PC-9 (cell line): ENCODE data around the gene CEP70. TPM values are rescaled to one million over a fixed set of nuclear protein-coding genes. Genes with fewer than 3 reads are reported as not detected.

Experiments
- BruUV-seq: library from RNA; stranded (reverse); fragments of 400-500 nt; replicated peaks from 2 replicates; lab custom pipeline; 2021; lab: Mats Ljungman, UMichigan
- CTCF ChIA-PET: fragments of 300-600 bp; sonication (Branson Sonifier 250); formaldehyde crosslinking; loops from one replicate; lab custom pipeline; 2022; ENCODE audit warnings: antibody characterized with exemption; lab: Charles Lee
- POLR2A ChIA-PET: fragments of 300-600 bp; sonication (Branson Sonifier 250); formaldehyde crosslinking; loops from one replicate; lab custom pipeline; 2022; ENCODE audit warnings: antibody characterized with exemption; ENCODE audit not compliant: unreplicated experiment; lab: Charles Lee
- DNase-seq, 2 experiments: peaks; one replicate each; pipeline versions ENCODE4 v3.0.0 to v3.0.0-alpha.2; 2015 to 2022; ENCODE audit warnings: mixed read lengths in 1 of 2
- H2AFZ ChIP-seq: fragments of 200-600 bp; sonication (generic); 2 replicates; pipeline ENCODE4 v1.8.1; 2017; ENCODE audit warnings: antibody characterized with exemption
- H3F3A ChIP-seq: fragments of 200-600 bp; sonication (generic); 2 replicates; pipeline ENCODE4 v1.8.1; 2017; ENCODE audit warnings: antibody characterized with exemption, mild to moderate bottlenecking, low read depth; ENCODE audit not compliant: insufficient read depth
- H3K27ac ChIP-seq: fragments of 200-600 bp; sonication (generic); 2 replicates; pipeline ENCODE4 v1.6.1; 2016; ENCODE audit warnings: mixed run types
- H3K27me3 ChIP-seq: fragments of 200-600 bp; sonication (generic); 2 replicates; pipeline ENCODE4 v1.6.1; 2016; ENCODE audit warnings: low read depth, mixed run types; ENCODE audit not compliant: insufficient read depth
- H3K36me3 ChIP-seq: fragments of 200-600 bp; sonication (generic); 2 replicates; pipeline ENCODE4 v1.6.1; 2016; ENCODE audit warnings: low read depth, mixed run types
- H3K4me1 ChIP-seq: fragments of 200-600 bp; sonication (generic); replicated peaks from 2 replicates; pipeline ENCODE4 v1.6.1; 2016; ENCODE audit warnings: mixed run types; ENCODE audit not compliant: insufficient read depth
- H3K4me2 ChIP-seq: fragments of 200-600 bp; sonication (generic); 2 replicates; pipeline ENCODE4 v1.6.1; 2017; ENCODE audit warnings: mixed run types
- H3K4me3 ChIP-seq: fragments of 200-600 bp; sonication (generic); 2 replicates; pipeline ENCODE4 v1.6.1; 2016; ENCODE audit warnings: mixed run types
- H3K79me2 ChIP-seq: fragments of 200-600 bp; sonication (generic); 2 replicates; pipeline ENCODE4 v1.6.1; 2017; ENCODE audit warnings: low read depth, mixed run types
- H3K9me2 ChIP-seq: fragments of 200-600 bp; sonication (generic); 2 replicates; pipeline ENCODE4 v1.8.1; 2017; ENCODE audit warnings: mild to moderate bottlenecking; ENCODE audit not compliant: insufficient read depth
- H3K9me3 ChIP-seq: fragments of 200-600 bp; sonication (generic); 2 replicates; pipeline ENCODE4 v1.8.1; 2016; ENCODE audit warnings: low read depth; ENCODE audit not compliant: insufficient read depth
- H4K20me1 ChIP-seq: fragments of 200-600 bp; sonication (generic); 2 replicates; pipeline ENCODE4 v1.8.1; 2017; ENCODE audit not compliant: insufficient read depth
- EZH2 ChIP-seq: fragments of 200-600 bp; sonication (generic); IDR thresholded peaks from 2 replicates; pipeline ENCODE4 v1.8.0; 2017; ENCODE audit warnings: antibody characterized with exemption, low read depth
- intact Hi-C: fragments of 100-400 bp; cut with micrococcal nuclease; formaldehyde crosslinking; loops from one replicate; pipeline ENCODE4 v1.10.0; 2022; ENCODE audit not compliant: unreplicated experiment
- total RNA-seq: library from RNA; stranded (reverse); gene quantifications from 2 replicates; pipeline ENCODE4 v1.2.3, GENCODE V29; 2021
- TF ChIP-seq, protein P1 (sequence below): fragments of 200-600 bp; sonication (generic); conservative IDR thresholded peaks from 2 replicates; pipeline ENCODE4 v1.6.1; 2017; ENCODE audit warnings: mixed run types, antibody characterized with exemption, mild to moderate bottlenecking, moderate library complexity

The CEP70 gene
- total RNA-seq, 1 experiment from 2014 or later, result 73.6 TPM

- DNase-seq, result no peak
- Histone ChIP-seq H3K27me3 (no peaks in the 10 kb centered on the region), H3K4me2 (no peak overlapping the region), H2AFZ (no peak overlapping the region), H3K27ac (no peak overlapping the region), H3K79me2 (no peaks in the 10 kb centered on the region), H3K9me2 (no peaks in the 10 kb centered on the region), H3K4me3 (no peak overlapping the region), H3K36me3 (no peaks in the 10 kb centered on the region), H3K9me3 (peaks cover 34% of the 10 kb centered on the region), H4K20me1 (no peaks in the 10 kb centered on the region), H3F3A (peaks cover 4% of the 10 kb centered on the region; the same call in 1 of the 2 replicates), H3K4me1 (no peaks in the 10 kb centered on the region)
- no TSS peak for BruUV-seq
- CTCF ChIA-PET, result interaction anchor here (0.6 kb wide), 1 partner anchor 294 kb away, joined by 3 read pairs; no protein-coding TSS in a partner anchor
- TF ChIP-seq, protein P1, sequence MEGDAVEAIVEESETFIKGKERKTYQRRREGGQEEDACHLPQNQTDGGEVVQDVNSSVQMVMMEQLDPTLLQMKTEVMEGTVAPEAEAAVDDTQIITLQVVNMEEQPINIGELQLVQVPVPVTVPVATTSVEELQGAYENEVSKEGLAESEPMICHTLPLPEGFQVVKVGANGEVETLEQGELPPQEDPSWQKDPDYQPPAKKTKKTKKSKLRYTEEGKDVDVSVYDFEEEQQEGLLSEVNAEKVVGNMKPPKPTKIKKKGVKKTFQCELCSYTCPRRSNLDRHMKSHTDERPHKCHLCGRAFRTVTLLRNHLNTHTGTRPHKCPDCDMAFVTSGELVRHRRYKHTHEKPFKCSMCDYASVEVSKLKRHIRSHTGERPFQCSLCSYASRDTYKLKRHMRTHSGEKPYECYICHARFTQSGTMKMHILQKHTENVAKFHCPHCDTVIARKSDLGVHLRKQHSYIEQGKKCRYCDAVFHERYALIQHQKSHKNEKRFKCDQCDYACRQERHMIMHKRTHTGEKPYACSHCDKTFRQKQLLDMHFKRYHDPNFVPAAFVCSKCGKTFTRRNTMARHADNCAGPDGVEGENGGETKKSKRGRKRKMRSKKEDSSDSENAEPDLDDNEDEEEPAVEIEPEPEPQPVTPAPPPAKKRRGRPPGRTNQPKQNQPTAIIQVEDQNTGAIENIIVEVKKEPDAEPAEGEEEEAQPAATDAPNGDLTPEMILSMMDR, result no peak
- no peak for TF ChIP-seq EZH2
- intact Hi-C loops, result no loop called here
- POLR2A ChIA-PET, result no interaction called here
Observed at GRCh38 chr3:138642226-138642926, 48.3 kb upstream of the CEP70 start.

- no peak overlapping the region for H3K27ac ChIP-seq
- peaks cover 4% of the 10 kb centered on the region; the same call in 1 of the 2 replicates for H3F3A ChIP-seq
- intact Hi-C loops, result no loop called here
- H4K20me1 ChIP-seq, result no peaks in the 10 kb centered on the region
- H3K79me2 ChIP-seq, result no peaks in the 10 kb centered on the region
- H3K36me3 ChIP-seq, result no peaks in the 10 kb centered on the region
- no peak for TF ChIP-seq EZH2
- TF ChIP-seq, protein P1, result no peak
- H3K4me1 ChIP-seq, result no peaks in the 10 kb centered on the region
- H3K27me3 ChIP-seq, result no peaks in the 10 kb centered on the region
- H3K9me3 ChIP-seq, result peaks cover 30% of the 10 kb centered on the region
- no TSS peak for BruUV-seq
- ChIA-PET CTCF (no interaction called here), POLR2A (no interaction called here)
- no peak overlapping the region for H2AFZ ChIP-seq
- no peaks in the 10 kb centered on the region for H3K9me2 ChIP-seq
- no peak for DNase-seq
- H3K4me3 ChIP-seq, result no peak overlapping the region
- no peak overlapping the region for H3K4me2 ChIP-seq
Observed at GRCh38 chr3:138640537-138640936, 46.5 kb upstream of the CEP70 start.

GRCh38 chr3:138638641-138639040, 44.6 kb upstream of the CEP70 start:
- no peaks in the 10 kb centered on the region for H3K4me1 ChIP-seq
- H3K36me3 ChIP-seq, result no peaks in the 10 kb centered on the region
- no peak for TF ChIP-seq EZH2
- TF ChIP-seq, protein P1, result no peak
- intact Hi-C loops, result no loop called here
- no peaks in the 10 kb centered on the region for H3K27me3 ChIP-seq
- H3K9me3 ChIP-seq, result peaks cover 26% of the 10 kb centered on the region
- no peaks in the 10 kb centered on the region for H3K9me2 ChIP-seq
- no peak overlapping the region for H3K27ac ChIP-seq
- no peak overlapping the region for H3K4me3 ChIP-seq
- H3K4me2 ChIP-seq, result no peak overlapping the region
- no peak overlapping the region for H2AFZ ChIP-seq
- no peaks in the 10 kb centered on the region for H4K20me1 ChIP-seq
- BruUV-seq, result no TSS peak
- no peak for DNase-seq
- peaks cover 4% of the 10 kb centered on the region; the same call in 1 of the 2 replicates for H3F3A ChIP-seq
- CTCF ChIA-PET, result no interaction called here
- POLR2A ChIA-PET, result no interaction called here
- no peaks in the 10 kb centered on the region for H3K79me2 ChIP-seq
